Small intestine (tissue), 7 donors: ENCODE measurements around the gene PTPDC1. TPM values are rescaled to one million over a fixed set of nuclear protein-coding genes. Genes with fewer than 3 reads are reported as not detected.

Experiments used
- DNase-seq, 2 donors: peaks; one replicate each; pipeline versions ENCODE4 v3.0.0 to v3.0.0-alpha.2; 2013
- FAIRE-seq: peaks from 2 replicates; lab custom pipeline; 2012; peaks lifted over from hg19 to GRCh38; lab: Jason Lieb, UNC
- H3K27ac ChIP-seq, 3 donors: one replicate each; pipeline ENCODE4 v1.5.1; 2013; ENCODE audit warnings: low read length in 2 of 3, mild to moderate bottlenecking in 2 of 3, control low read depth in 1 of 3, inconsistent platforms in 1 of 3, low read depth in 1 of 3, moderate library complexity in 1 of 3
- H3K27me3 ChIP-seq, 3 donors: one replicate each; pipeline ENCODE4 v1.6.1; 2013; ENCODE audit warnings: low read length in 3 of 3, inconsistent platforms in 1 of 3; ENCODE audit not compliant: control insufficient read depth in 3 of 3, insufficient read depth in 3 of 3
- H3K36me3 ChIP-seq, 3 donors: one replicate each; pipeline ENCODE4 v1.6.1; 2013; ENCODE audit warnings: low read length in 3 of 3, inconsistent platforms in 1 of 3, low read depth in 1 of 3, mild to moderate bottlenecking in 1 of 3, moderate library complexity in 1 of 3; ENCODE audit not compliant: control insufficient read depth in 3 of 3, insufficient read depth in 2 of 3
- H3K4me1 ChIP-seq, 3 donors: one replicate each; pipeline ENCODE4 v1.6.1; 2013; ENCODE audit warnings: low read length in 2 of 3, inconsistent platforms in 1 of 3, low read depth in 1 of 3, mild to moderate bottlenecking in 1 of 3, moderate library complexity in 1 of 3; ENCODE audit not compliant: control insufficient read depth in 3 of 3, insufficient read depth in 2 of 3
- H3K4me3 ChIP-seq, 3 donors: one replicate each; pipeline ENCODE4 v1.5.1; 2013; ENCODE audit warnings: low read length in 3 of 3, control low read depth in 1 of 3, inconsistent platforms in 1 of 3, low read depth in 1 of 3, mild to moderate bottlenecking in 1 of 3, moderate library complexity in 1 of 3
- H3K9me3 ChIP-seq, 2 donors: one replicate each; pipeline ENCODE4 v1.6.1; 2013; ENCODE audit warnings: low read depth in 1 of 2, low read length in 1 of 2; ENCODE audit not compliant: control insufficient read depth in 2 of 2, insufficient read depth in 1 of 2
- WGBS, 3 donors: extraction: QIAGEN DNeasy Blood & Tissue Kit; methylation state at CpG; one replicate each; pipeline ENCODE4 v1.1.7; 2013; 5-methylcytosine and 5-hydroxymethylcytosine counted together
- polyA plus RNA-seq, 4 donors: library from polyadenylated mRNA; stranded (reverse) in 3 of 4; unstranded in 1 of 4; fragments of 200-250 nt in 3 of 4; fragments of 120-200 nt in 1 of 4; gene quantifications; one replicate each; pipeline versions ENCODE4 v1.2.1 to v1.2.3, GENCODE V29; 2013
- donor health status: healthy with polysubstance abuse.
- donor health status: control.
- donor health status: control.
- donor health status: Bipolar disorder and iron deficiency.
- donor health status: healthy.

PTPDC1 gene
- polyA plus RNA-seq, 4 donors = 1.4 to 6.7 (median 1.9) TPM

DNA sequence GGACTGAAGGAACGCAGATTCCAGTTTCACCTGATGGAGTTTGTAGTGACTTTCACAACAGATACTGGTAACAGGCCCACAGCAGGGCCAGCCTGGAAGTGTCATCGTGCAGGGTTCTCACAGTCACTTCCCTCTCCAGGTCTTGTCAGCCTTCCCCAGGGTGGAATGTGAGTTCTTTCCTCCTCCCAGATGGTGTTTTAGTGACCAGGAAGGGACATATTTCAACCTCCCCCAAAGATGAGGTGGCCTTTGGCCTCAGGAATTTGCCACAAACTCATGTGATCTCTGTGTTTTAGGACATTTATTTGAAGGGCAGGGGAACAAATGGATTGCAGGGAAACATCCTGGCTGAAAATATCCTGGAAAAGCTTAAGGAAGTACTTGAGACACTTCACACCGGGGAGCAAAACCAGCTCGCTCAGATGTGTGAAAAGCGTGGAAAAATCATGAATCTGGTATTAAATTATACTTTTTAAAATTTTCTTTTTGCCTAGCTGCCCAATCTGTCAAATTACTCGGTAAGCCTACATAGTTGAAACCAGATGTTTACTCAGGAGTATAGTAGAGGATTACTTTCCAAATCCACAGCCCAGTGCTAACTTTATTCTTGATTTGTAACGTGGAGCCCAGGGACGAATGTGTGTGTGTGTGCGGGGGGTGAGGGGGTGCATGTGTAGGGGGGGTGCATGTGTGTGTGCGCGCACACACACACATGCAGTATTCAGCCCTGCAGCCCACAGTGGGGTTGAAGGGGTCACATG is 66.8 kb downstream of the PTPDC1 start:
- no peak overlapping the region for H3K27ac ChIP-seq
- H3K9me3 ChIP-seq = no peaks in the 10 kb centered on the region
- H3K4me3 ChIP-seq = no peak overlapping the region
- DNase-seq (no peak), FAIRE-seq (no peak)
- no peaks in the 10 kb centered on the region for H3K36me3 ChIP-seq
- H3K27me3 ChIP-seq = no peaks in the 10 kb centered on the region
- no peaks in the 10 kb centered on the region for H3K4me1 ChIP-seq
- WGBS, 3 donors = 76 to 88% (median 86%) methylated on average over 11 of the region's 11 CpGs

- no peak overlapping the region for H3K27ac ChIP-seq
- DNase-seq (no peak), FAIRE-seq (no peak)
- WGBS, 3 donors = 45 to 71% (median 57%) methylated on average over 1 of the region's 1 CpG
- no peaks in the 10 kb centered on the region for H3K36me3 ChIP-seq
- H3K9me3 ChIP-seq = no peaks in the 10 kb centered on the region
- no peak overlapping the region for H3K4me3 ChIP-seq
- no peaks in the 10 kb centered on the region for H3K27me3 ChIP-seq
- H3K4me1 ChIP-seq = no peaks in the 10 kb centered on the region
Measured at GRCh38 chr9:94153905-94154304, 69.6 kb downstream of the PTPDC1 start.

- Histone ChIP-seq H3K27ac (no peak overlapping the region), H3K4me3 (no peak overlapping the region), H3K4me1 (peaks cover 0 to 2% (median 0%) of the 10 kb centered on the region in 3 donors), H3K36me3 (no peaks in the 10 kb centered on the region), H3K9me3 (peaks cover 0 to 3% of the 10 kb centered on the region in 2 donors), H3K27me3 (no peaks in the 10 kb centered on the region)
- DNase-seq (no peak), FAIRE-seq (no peak)
- 87 to 95% (median 91%) methylated on average over 11 of the region's 11 CpGs for WGBS, 3 donors
Measured at GRCh38 chr9:94156348-94157049, 72.2 kb downstream of the PTPDC1 start.

DNA sequence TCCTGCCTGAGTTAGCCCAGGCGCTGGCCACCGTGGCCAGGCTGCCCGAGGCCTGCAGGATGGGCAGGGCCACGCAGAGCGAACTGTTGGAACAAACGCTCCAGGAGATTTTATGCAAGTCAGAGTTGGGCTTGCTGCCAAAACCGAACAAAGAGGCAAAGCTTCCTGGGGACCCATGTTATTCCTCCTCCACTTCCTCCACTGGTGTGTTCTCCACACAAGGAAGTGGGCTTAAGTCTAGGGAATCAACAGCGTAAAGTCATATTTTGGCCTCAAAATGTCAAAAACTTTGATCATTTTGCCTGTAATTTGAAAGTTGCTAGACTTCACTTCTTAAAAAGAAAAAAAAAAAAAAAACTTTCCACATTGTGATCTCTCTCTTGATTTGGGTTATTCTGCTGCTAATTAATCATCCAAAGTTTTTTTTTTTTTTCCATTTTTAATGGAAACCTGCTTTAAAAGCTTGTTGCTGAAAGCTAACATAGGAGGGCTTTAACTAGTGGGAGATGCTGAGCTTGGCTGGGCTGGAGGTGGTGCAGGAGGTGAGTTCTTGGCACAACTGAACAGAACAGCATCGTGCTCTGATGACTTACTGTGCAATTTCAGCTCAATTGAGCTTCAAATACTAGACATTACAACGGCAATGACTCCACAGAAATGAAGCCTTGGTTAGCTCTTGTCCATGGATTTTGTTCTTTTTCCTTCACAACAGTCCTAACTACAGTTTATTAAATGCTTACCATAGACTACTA is 73.0 kb downstream of the PTPDC1 start:
- H3K9me3 ChIP-seq = peaks cover 0 to 3% of the 10 kb centered on the region in 2 donors
- H3K4me3 ChIP-seq = no peak overlapping the region
- DNase-seq (peak in 1 of 2 donors; percentile 64), FAIRE-seq (no peak)
- H3K36me3 ChIP-seq = no peaks in the 10 kb centered on the region
- no peaks in the 10 kb centered on the region for H3K27me3 ChIP-seq
- 27 to 39% (median 35%) methylated on average over 10 of the region's 10 CpGs for WGBS, 3 donors
- no peak overlapping the region for H3K27ac ChIP-seq
- H3K4me1 ChIP-seq = peaks cover 0 to 2% (median 0%) of the 10 kb centered on the region in 3 donors

Other genes with a start within 250 kb of the PTPDC1 start
- gene BARX1, start 129.1 kb upstream of the PTPDC1 start, polyA plus RNA-seq = under 1 TPM in 1 of 4 donors, not detected in 3; 0.39 TPM
- gene ZNF169, start 174.8 kb downstream of the PTPDC1 start, polyA plus RNA-seq = 1 to 10 TPM in 3 of 4 donors, under 1 TPM in 1; 0.81 to 8.0 (median 2.6) TPM
- not detected for gene NUTM2F, start 244.2 kb downstream of the PTPDC1 start, polyA plus RNA-seq